ENCODE measurements around the gene DLL3. TPM values are rescaled to one million over a fixed set of nuclear protein-coding genes. Genes with fewer than 3 reads are reported as not detected.
"Not testable (repeated sequence)": the region's sequence is repeated elsewhere in the genome, so short reads cannot be mapped to it uniquely, and the experiment has no call there.

DLL3 gene
- total and polyA plus RNA-seq, 4 donors: not detected

GRCh38 chr19:39449116-39449797 lies 49.5 kb upstream of the DLL3 start:
- no peak overlapping the region for H3K27ac ChIP-seq (ENCODE audit: low read depth in 1 of 2, low read length in 2 of 2)
- no peak for DNase-seq (ENCODE audit: low spot score)
- TF ChIP-seq SP1 (IDR thresholded peaks at IDR 0.05) (no peak), JUND (IDR thresholded peaks at IDR 0.05) (no peak), NR2F2 (IDR thresholded peaks at IDR 0.05) (no peak), MAX (IDR thresholded peaks at IDR 0.05) (no peak), TAF1 (conservative IDR thresholded peaks at IDR 0.05) (no peak), HNF4A (conservative IDR thresholded peaks at IDR 0.05) (no peak), RAD21 (IDR thresholded peaks at IDR 0.05) (no peak), RXRA (IDR thresholded peaks at IDR 0.05) (no peak), FOXA2 (IDR thresholded peaks at IDR 0.05) (no peak)
- H3K4me1 ChIP-seq (ENCODE audit: control insufficient read depth in 4 of 4, insufficient read depth in 4 of 4, low read length in 3 of 4): peaks cover 13 to 38% (median 27%) of the 10 kb centered on the region in 4 donors
- H3K9ac ChIP-seq (ENCODE audit: low read depth in 1 of 2, low read length in 2 of 2): no peak overlapping the region
- H3K36me3 ChIP-seq (ENCODE audit: control insufficient read depth in 4 of 4, insufficient read depth in 3 of 4, low read depth in 1 of 4, low read length in 3 of 4): peaks cover 0 to 18% (median 7%) of the 10 kb centered on the region in 4 donors
- 84% methylated on average over 8 of the region's 8 CpGs for WGBS
- no peaks in the 10 kb centered on the region for H3K27me3 ChIP-seq (ENCODE audit: control insufficient read depth in 4 of 4, insufficient read depth in 4 of 4, low read length in 3 of 4)
- H3K4me3 ChIP-seq (ENCODE audit: low read depth in 1 of 3, low read length in 3 of 3): no peak overlapping the region
- no peaks in the 10 kb centered on the region for H3K9me3 ChIP-seq (ENCODE audit: control insufficient read depth in 4 of 4, low read length in 3 of 4)

GRCh38 chr19:39451257-39451656 lies 47.5 kb upstream of the DLL3 start:
- not testable (repeated sequence) for H3K27me3 ChIP-seq (ENCODE audit: control insufficient read depth in 4 of 4, insufficient read depth in 4 of 4, low read length in 3 of 4); H3K27ac ChIP-seq (ENCODE audit: low read depth in 1 of 2, low read length in 2 of 2); H3K9me3 ChIP-seq (ENCODE audit: control insufficient read depth in 4 of 4, low read length in 3 of 4); DNase-seq (ENCODE audit: low spot score); H3K4me3 ChIP-seq (ENCODE audit: low read depth in 1 of 3, low read length in 3 of 3); H3K9ac ChIP-seq (ENCODE audit: low read depth in 1 of 2, low read length in 2 of 2)
- TF ChIP-seq RXRA (IDR thresholded peaks at IDR 0.05): peak; percentile 19 to 57
- TF ChIP-seq HNF4A (conservative IDR thresholded peaks at IDR 0.05): peak; percentile 40 to 56
- WGBS: 44% methylated on average over 8 of the region's 8 CpGs
- Histone ChIP-seq H3K4me1 (ENCODE audit: control insufficient read depth in 4 of 4, insufficient read depth in 4 of 4, low read length in 3 of 4) (peaks cover 13 to 32% (median 24%) of the 10 kb centered on the region in 4 donors), H3K36me3 (ENCODE audit: control insufficient read depth in 4 of 4, insufficient read depth in 3 of 4, low read depth in 1 of 4, low read length in 3 of 4) (peaks cover 2 to 23% (median 11%) of the 10 kb centered on the region in 4 donors)

GRCh38 chr19:39463403-39463802 lies 35.3 kb upstream of the DLL3 start:
- TF ChIP-seq TAF1 (conservative IDR thresholded peaks at IDR 0.05) (no peak), ZBTB33 (IDR thresholded peaks at IDR 0.05) (no peak), ATF3 (IDR thresholded peaks at IDR 0.05) (no peak), YY1 (IDR thresholded peaks at IDR 0.05) (no peak), MAX (IDR thresholded peaks at IDR 0.05) (no peak), FOXA1 (IDR thresholded peaks at IDR 0.05) (no peak), GABPA (IDR thresholded peaks at IDR 0.05 in 1 of 2, conservative IDR thresholded peaks at IDR 0.05 in 1 of 2) (no peak), NR2F2 (IDR thresholded peaks at IDR 0.05) (no peak), RAD21 (IDR thresholded peaks at IDR 0.05) (no peak), CTCF (IDR thresholded peaks at IDR 0.05; ENCODE audit: low read depth, low read length, missing input control) (no peak), RXRA (IDR thresholded peaks at IDR 0.05) (no peak), HNF4A (conservative IDR thresholded peaks at IDR 0.05) (no peak)
- no peak for DNase-seq (ENCODE audit: low spot score)

More at GRCh38 chr19:39463403-39463802, 35.3 kb upstream of the DLL3 start:
- H3K9me3 ChIP-seq (ENCODE audit: control insufficient read depth in 4 of 4, low read length in 3 of 4): no peaks in the 10 kb centered on the region
- H3K36me3 ChIP-seq (ENCODE audit: control insufficient read depth in 4 of 4, insufficient read depth in 3 of 4, low read depth in 1 of 4, low read length in 3 of 4): peaks cover 30 to 83% (median 59%) of the 10 kb centered on the region in 4 donors
- H3K27ac ChIP-seq (ENCODE audit: low read depth in 1 of 2, low read length in 2 of 2): no peak overlapping the region
- no peaks in the 10 kb centered on the region for H3K27me3 ChIP-seq (ENCODE audit: control insufficient read depth in 4 of 4, insufficient read depth in 4 of 4, low read length in 3 of 4)
- H3K9ac ChIP-seq (ENCODE audit: low read depth in 1 of 2, low read length in 2 of 2): no peak overlapping the region
- H3K4me3 ChIP-seq (ENCODE audit: low read depth in 1 of 3, low read length in 3 of 3): no peak overlapping the region
- H3K4me1 ChIP-seq (ENCODE audit: control insufficient read depth in 4 of 4, insufficient read depth in 4 of 4, low read length in 3 of 4): no peaks in the 10 kb centered on the region
- 91% methylated on average over 3 of the region's 3 CpGs for WGBS

All from liver (tissue), 9 donors.